T-helper 2 cell treated with Interferon-gamma antibody and Interleukin-4, amounts not matched to agents 5 μg/mL and 100 μg/mL, for 36 hours (primary cell): Measurements from ENCODE around the gene DPP3.
"Not testable (repeated sequence)": the region's sequence is repeated elsewhere in the genome, so short reads cannot be mapped to it uniquely, and the experiment has no call there.

Source experiments
- DNase-seq: peaks from one replicate; pipeline ENCODE4 v3.0.0; 2021; ENCODE audit warnings: low spot score
- H3K27ac Mint-ChIP-seq: one replicate; pipeline ENCODE4 v1.8.0; 2021; ENCODE audit warnings: mild to moderate bottlenecking, mixed read lengths
- H3K27me3 Mint-ChIP-seq: one replicate; pipeline ENCODE4 v1.8.0; 2021; ENCODE audit warnings: low read depth, mixed read lengths
- H3K36me3 Mint-ChIP-seq: one replicate; pipeline ENCODE4 v1.8.0; 2021; ENCODE audit warnings: low read depth, mixed read lengths
- H3K4me1 Mint-ChIP-seq: one replicate; pipeline ENCODE4 v1.8.0; 2021; ENCODE audit warnings: low read depth, mixed read lengths
- H3K4me3 Mint-ChIP-seq: one replicate; pipeline ENCODE4 v1.8.0; 2022; ENCODE audit warnings: mild to moderate bottlenecking, moderate library complexity, mixed read lengths
- H3K9me3 Mint-ChIP-seq: one replicate; pipeline ENCODE4 v1.8.0; 2021; ENCODE audit warnings: mixed read lengths

Gene DPP3

DNA sequence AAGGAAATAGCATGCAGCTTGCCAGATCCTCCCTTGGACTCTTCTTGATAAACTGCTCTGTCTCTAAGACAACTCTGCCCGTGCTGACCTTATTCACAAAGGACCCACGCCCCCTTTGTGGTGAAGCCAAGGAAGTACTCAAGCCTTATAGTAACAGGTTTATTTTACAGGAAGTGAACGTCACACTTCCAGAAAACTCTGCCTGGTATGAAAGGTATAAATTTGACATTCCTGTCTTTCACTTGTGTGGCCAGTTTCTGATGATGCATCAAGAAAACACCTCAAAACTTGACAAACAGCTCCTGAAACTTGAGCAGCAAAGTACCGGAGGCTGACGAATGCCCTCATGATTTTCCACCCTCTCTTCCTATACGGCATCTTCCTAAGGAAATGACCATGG is 26.0 kb upstream of the DPP3 start:
- Mint-ChIP-seq H3K27ac (no peak overlapping the region), H3K4me3 (no peak overlapping the region)

DNA sequence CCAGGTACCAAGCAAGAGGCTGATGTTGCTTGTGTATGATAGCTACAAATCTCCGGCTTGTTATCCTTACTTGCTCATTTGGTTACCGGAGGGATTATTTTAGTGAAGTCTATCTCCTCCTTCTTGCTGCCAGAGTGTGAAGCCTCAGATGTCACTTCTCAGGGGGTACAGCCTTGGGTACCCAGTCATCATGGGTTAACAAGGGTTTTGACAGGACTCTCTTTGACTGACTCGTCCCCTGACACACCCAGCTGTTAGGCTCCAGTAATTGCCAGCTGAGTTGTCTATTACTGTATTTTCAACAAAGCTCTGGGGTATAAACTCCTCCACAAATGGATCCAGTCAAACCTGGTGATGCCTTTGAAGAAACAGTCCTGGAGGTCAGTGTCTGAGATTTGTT is 25.4 kb upstream of the DPP3 start:
- Mint-ChIP-seq H3K4me1 (peaks cover 27% of the 10 kb centered on the region), H3K4me3 (peak overlapping the region; percentile 4), H3K9me3 (no peaks in the 10 kb centered on the region), H3K27ac (peak overlapping the region; percentile 13), H3K27me3 (no peaks in the 10 kb centered on the region), H3K36me3 (no peaks in the 10 kb centered on the region)
- DNase-seq = no peak

More for the DNA sequence above, 26.0 kb upstream of the DPP3 start:
- H3K4me1 Mint-ChIP-seq = peaks cover 22% of the 10 kb centered on the region
- H3K27me3 Mint-ChIP-seq = no peaks in the 10 kb centered on the region
- no peaks in the 10 kb centered on the region for H3K36me3 Mint-ChIP-seq
- H3K9me3 Mint-ChIP-seq = no peaks in the 10 kb centered on the region
- no peak for DNase-seq

DNA sequence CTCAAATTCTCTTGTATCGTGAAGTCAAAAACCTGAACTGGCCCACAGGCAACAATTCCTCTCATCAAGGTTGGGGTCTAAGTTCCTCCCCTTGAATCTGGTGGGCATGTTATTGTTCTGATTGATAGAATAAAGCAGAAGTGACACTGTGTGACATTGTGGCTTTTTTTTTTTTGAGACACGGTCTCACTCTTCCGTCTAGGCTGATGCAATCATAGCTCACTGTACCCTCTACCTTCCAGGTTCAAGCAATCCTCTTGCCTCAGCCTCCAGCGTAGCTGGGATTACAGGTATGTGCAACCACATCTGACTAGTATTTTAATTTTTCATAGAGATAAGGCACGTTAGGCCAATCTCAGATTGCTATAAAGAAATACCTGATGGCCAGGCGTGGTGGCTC is 22.4 kb upstream of the DPP3 start:
- no peak overlapping the region for H3K27ac Mint-ChIP-seq
- DNase-seq = no peak

DNA sequence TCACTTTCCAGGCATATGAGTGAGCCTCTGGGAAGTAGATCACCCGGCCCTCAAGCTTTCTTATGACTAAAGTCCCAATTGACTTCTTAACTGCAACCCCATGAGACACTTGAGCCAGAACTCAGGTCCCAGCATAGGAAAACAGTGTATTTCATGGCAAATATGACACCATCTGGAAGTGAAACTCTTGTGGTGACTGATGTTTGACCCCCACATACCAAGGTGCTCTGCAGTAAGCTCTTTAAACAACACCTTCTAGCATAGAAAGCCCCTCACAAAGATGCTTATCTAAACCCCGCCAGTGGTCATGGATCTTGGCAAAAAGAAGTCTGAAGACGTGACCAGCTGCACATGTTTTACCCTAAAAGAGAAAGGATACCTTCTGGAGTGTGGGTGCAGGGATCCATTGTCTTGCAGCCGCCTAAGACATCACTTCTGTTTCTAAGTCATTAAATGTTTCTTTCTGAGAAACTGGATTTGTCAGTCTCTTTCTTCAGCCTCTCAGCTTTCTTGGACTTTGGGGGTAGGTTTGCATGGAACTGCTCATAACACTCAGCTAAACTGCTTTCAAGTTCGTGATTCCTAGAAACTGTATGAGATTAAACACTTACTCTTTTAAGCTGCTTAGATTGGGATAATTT is 21.0 kb upstream of the DPP3 start:
- Mint-ChIP-seq H3K27ac (peak overlapping the region; percentile 49), H3K4me1 (peaks cover 30% of the 10 kb centered on the region), H3K27me3 (no peaks in the 10 kb centered on the region), H3K36me3 (peaks cover 3% of the 10 kb centered on the region), H3K9me3 (peaks cover 10% of the 10 kb centered on the region), H3K4me3 (no peak overlapping the region)
- DNase-seq = peak; percentile 26

More for the DNA sequence above, 22.4 kb upstream of the DPP3 start:
- Mint-ChIP-seq H3K27me3 (no peaks in the 10 kb centered on the region), H3K4me1 (peaks cover 31% of the 10 kb centered on the region), H3K36me3 (peaks cover 3% of the 10 kb centered on the region), H3K9me3 (peaks cover 8% of the 10 kb centered on the region), H3K4me3 (no peak overlapping the region)

DNA sequence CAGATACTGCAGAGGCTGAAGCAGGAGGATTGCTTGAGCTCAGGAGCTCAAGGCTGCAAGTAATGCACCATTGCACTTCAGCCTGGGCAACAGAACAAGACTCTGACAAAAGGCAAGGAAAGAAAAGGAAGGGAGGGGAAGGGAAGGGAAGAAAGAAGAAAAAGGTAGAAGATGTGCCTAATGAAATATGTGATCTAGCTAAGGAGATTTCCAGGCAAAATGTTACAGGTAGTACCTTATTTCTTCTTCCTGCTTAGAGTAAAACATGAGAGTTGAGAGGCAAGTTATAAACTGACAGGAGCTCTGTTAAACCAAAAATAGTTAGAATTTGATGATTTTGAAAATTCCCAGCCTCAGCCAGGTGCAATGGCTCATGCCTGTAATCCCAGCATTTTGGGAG is 18.2 kb upstream of the DPP3 start:
- Mint-ChIP-seq H3K27ac (no peak overlapping the region), H3K4me3 (no peak overlapping the region)

DNA sequence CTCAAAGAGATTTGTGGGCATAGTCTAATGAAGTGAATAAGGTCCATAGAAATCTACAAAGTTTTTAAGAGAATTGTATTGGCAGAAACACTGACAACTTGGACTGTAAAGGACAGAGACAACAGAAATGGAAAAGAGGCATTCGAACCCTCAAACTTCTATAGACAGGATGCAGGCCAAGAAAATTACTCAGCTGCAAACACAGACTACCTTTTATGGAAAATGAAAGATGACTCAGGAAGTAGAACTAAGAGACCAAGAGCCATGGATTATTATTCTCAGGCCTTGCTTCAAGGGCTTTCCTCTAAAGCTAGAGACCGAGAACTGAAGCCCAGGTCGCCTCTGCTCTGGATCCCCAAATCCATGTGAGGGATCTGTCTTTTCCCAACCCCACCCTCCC is 17.3 kb upstream of the DPP3 start:
- H3K27me3 Mint-ChIP-seq = no peaks in the 10 kb centered on the region
- DNase-seq = no peak
- no peak overlapping the region for H3K4me3 Mint-ChIP-seq
- peak overlapping the region; percentile 16 for H3K27ac Mint-ChIP-seq
- peaks cover 32% of the 10 kb centered on the region for H3K4me1 Mint-ChIP-seq
- H3K36me3 Mint-ChIP-seq = peaks cover 3% of the 10 kb centered on the region
- H3K9me3 Mint-ChIP-seq = peaks cover 10% of the 10 kb centered on the region

More for the DNA sequence above, 18.2 kb upstream of the DPP3 start:
- H3K36me3 Mint-ChIP-seq = peaks cover 3% of the 10 kb centered on the region
- H3K9me3 Mint-ChIP-seq = peaks cover 10% of the 10 kb centered on the region
- no peak for DNase-seq
- no peaks in the 10 kb centered on the region for H3K27me3 Mint-ChIP-seq
- H3K4me1 Mint-ChIP-seq = peaks cover 29% of the 10 kb centered on the region

DNA sequence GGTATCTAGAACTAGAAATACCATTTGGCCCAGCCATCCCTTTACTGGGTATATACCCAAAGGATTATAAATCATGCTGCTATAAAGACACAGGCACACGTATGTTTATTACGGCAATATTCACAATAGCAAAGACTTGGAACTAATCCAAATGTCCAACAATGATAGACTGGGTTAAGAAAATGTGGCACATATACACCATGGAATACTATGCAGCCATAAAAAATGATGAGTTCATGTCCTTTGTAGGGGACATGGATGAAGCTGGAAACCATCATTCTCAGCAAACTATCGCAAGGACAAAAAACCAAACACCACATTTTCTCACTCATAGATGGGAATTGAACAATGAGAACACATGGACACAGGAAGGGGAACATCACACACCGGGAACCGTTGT is 16.1 kb upstream of the DPP3 start:
- H3K36me3 Mint-ChIP-seq, H3K4me3 Mint-ChIP-seq, DNase-seq, H3K27me3 Mint-ChIP-seq: not testable (repeated sequence)
- H3K4me1 Mint-ChIP-seq = peaks cover 28% of the 10 kb centered on the region
- H3K9me3 Mint-ChIP-seq = peaks cover 10% of the 10 kb centered on the region
- H3K27ac Mint-ChIP-seq = peak overlapping the region; percentile 31

DNA sequence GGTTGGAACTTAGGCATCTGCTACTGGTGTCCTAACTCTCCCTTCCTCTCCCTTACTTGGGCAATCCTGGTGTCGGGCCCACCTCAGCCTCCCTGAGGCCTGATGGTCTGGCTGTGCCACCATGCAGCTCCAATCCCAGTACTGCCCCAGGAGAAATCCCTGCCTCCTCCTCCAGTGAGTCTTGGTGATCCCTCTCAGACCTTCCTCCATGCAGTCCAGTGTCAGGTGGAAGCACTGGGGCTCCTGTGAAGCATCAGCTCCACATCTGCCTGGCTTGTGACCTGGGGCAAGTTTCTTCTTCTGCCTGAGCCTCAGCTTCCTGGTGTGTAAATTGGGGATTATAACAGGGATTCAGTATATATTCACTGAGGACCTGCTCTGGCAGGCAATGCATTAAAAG is 15.3 kb upstream of the DPP3 start:
- Mint-ChIP-seq H3K27me3 (no peaks in the 10 kb centered on the region), H3K27ac (no peak overlapping the region), H3K36me3 (peaks cover 3% of the 10 kb centered on the region), H3K9me3 (peaks cover 10% of the 10 kb centered on the region), H3K4me3 (no peak overlapping the region), H3K4me1 (peaks cover 23% of the 10 kb centered on the region)
- no peak for DNase-seq

DNA sequence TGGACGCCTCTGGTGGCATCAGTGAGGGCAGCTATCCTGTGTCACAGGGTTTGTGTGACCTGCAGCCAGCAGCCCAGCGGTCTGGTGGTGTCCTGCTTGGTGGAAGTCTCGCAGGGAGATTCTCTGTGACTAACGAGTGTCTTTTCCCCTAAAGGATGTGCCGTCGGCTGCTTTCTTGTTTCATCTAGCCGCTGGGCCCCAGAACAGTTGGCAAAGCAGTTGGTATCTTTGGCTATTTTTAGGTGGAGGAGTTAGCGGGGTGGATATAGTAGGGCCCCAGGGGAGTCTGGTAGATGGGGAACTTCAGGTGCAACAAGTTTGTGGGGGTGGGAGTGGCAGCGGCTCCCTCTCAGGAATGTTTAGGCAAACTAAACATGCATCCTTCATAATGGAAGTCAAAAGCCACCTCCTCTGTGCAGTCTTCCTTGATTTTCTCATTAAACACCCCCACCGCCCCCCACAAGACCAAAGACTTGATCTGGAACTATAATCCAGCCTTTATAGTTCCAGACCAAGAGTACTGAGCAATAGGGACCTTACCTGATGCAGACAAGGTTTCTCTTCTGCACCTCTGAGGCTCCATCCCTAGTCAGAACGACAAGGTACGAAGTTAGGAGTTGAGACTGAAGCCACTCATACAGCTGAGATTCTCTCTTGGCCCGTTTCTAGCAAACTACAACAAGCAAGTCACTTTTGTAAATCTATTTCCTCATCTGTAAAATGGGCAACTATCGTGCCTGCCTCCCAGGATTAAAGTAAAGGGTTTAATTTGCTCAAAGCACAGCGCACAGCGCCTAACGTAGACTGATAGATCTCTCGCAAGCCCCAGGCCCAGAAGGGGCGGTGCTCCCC is 14.6 kb upstream of the DPP3 start:
- Mint-ChIP-seq H3K4me1 (peaks cover 25% of the 10 kb centered on the region), H3K27me3 (no peaks in the 10 kb centered on the region), H3K27ac (peak overlapping the region; percentile 82), H3K36me3 (peaks cover 3% of the 10 kb centered on the region), H3K4me3 (peak overlapping the region; percentile 88), H3K9me3 (peaks cover 10% of the 10 kb centered on the region)
- no peak for DNase-seq

DNA sequence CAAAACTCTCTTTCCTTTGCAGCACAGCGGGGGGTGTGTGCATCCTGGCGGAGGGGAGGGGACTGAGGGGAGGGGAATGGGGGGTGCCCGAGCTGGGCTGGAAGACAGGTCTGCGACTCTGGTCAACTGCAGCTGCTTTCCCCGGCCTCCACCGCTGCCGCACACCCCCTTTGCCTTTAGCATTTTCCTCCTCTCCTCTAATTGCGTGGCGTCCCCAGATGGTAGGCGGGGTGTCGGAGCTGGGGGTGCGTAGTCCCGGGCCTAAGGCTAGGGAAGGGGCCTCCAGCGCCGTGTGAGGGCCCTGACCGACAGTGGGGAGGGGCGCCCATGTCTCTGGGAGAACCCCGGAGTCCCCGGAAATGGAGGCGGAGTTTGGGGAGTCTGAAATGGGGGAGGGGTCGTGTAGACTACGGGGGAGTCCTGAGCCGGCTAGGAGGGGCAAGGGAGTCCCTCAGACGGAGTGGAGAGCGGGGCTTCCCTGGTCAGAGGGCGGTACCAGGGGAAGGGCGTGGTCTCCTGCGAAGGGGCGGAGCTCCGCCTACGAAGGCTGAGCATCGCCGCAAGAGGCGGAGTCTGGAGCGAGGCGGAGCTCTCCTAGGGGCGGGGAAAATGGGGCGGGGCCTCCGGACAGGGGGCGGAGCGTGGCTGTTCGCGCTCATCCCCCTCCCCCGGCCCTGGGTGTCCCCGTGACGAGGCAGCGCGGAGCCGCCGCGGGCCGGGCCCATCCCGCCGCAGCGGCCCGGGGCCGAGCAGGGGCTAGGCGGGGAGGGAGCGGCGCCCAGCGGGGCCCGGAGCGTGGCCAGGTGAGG is 13.8 kb upstream of the DPP3 start, which contains the start of gene PELI3:
TSS of gene PELI3 (plus strand) at position 681 of the 809 bp plus-strand sequence. CDS start 1,224 bp downstream, outside the sequence.
- H3K36me3 Mint-ChIP-seq = peaks cover 4% of the 10 kb centered on the region
- DNase-seq = peak; percentile 86
- H3K9me3 Mint-ChIP-seq = peaks cover 8% of the 10 kb centered on the region
- peaks cover 25% of the 10 kb centered on the region for H3K4me1 Mint-ChIP-seq
- H3K27me3 Mint-ChIP-seq = no peaks in the 10 kb centered on the region
- peak within 1 kb of the TSS; percentile 87 for H3K27ac Mint-ChIP-seq
- H3K4me3 Mint-ChIP-seq = peak within 1 kb of the TSS; percentile 88

DNA sequence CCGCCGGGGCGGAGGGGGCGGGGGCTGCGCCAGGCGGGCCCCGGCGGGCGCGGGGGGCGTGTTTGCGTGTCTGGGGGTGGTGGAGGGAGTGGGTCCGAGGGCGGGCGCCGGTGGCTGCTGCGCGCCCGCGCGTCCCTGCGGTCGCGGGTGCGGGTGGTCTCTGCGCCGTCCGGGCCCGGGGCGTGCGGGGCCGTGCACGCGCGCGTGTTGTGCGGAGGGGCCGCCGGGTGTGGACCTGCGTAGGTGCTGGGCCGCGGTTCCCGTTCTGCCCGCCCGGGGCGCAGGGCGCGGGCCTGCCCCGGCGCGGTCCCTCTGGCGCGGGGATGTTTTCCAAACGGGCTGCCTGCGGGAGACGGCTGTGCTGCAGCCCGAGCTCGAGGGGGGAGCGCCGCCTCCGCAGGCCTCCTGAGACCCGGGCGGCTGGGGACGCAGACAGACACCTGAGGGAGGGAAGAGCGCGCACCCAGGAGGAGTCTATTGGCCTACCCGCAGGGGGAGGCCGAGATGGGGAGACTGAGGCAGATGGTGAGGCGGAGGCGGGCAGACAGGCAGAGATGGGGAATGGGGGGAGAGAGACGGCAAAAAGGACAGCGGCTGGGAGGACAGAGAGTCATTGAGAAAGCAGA is 13.1 kb upstream of the DPP3 start:
- Mint-ChIP-seq H3K27ac (peak overlapping the region; percentile 87), H3K9me3 (peaks cover 5% of the 10 kb centered on the region), H3K4me3 (peak overlapping the region; percentile 85), H3K27me3 (no peaks in the 10 kb centered on the region), H3K36me3 (peaks cover 2% of the 10 kb centered on the region), H3K4me1 (peaks cover 25% of the 10 kb centered on the region)
- DNase-seq = no peak

DNA sequence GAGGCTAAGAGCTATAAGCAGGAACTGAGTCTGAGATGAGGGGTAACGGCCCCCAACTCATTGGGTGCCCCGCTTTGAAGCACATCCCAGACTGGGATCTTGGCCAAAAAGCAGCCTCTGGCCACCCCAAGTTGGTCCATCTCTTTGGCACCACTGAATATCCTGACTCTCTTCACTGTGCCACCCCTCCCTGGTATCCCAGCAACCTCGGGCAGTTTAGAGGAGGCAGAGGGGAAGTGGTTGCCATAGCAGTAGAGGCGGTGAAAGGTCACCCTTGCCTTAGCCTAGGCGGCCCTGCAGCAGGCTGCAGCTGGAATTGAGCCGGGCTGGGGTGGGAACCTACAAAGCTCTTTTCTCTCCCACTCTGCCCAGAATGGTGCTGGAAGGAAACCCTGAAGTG is 12.5 kb upstream of the DPP3 start:
- H3K9me3 Mint-ChIP-seq = peaks cover 3% of the 10 kb centered on the region
- DNase-seq = no peak
- H3K27ac Mint-ChIP-seq = peak overlapping the region; percentile 87
- peaks cover 2% of the 10 kb centered on the region for H3K36me3 Mint-ChIP-seq
- peak overlapping the region; percentile 85 for H3K4me3 Mint-ChIP-seq
- no peaks in the 10 kb centered on the region for H3K27me3 Mint-ChIP-seq
- peaks cover 22% of the 10 kb centered on the region for H3K4me1 Mint-ChIP-seq

DNA sequence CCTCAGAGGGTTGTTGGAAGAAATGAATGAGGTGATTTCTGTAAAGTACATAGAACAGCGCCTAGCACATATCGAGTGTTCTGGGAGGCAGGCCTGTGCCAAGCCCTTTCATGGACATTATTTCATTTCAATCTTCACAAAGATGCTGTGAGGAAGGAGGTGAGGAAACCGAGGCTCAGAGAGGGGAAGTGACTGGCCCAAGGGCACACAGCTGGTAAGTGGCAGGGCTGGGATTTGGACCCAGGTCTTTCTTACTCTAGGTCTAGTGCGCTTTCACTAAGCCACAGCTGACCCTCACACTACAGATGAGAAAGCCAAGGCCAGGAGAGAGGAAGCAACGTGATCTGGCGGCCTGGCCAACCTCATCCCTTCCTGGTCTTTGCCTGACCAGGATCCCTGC is 11.5 kb upstream of the DPP3 start:
- Mint-ChIP-seq H3K4me3 (peak overlapping the region; percentile 85), H3K4me1 (peaks cover 16% of the 10 kb centered on the region), H3K27me3 (no peaks in the 10 kb centered on the region), H3K36me3 (peaks cover 2% of the 10 kb centered on the region), H3K9me3 (no peaks in the 10 kb centered on the region), H3K27ac (no peak overlapping the region)
- DNase-seq = no peak
